ENCODE measurements around the gene ZNF195. TPM values are rescaled to one million over a fixed set of nuclear protein-coding genes. Genes with fewer than 3 reads are reported as not detected.
"Not testable (repeated sequence)": the region's sequence is repeated elsewhere in the genome, so short reads cannot be mapped to it uniquely, and the experiment has no call there.

ZNF195 gene
- total RNA-seq, 2 experiments from 2014 or later, result 41.6 to 44.4 TPM

GRCh38 chr11:3330064-3330463 lies 48.9 kb downstream of the ZNF195 start:
- H3K36me3 Mint-ChIP-seq; H3K4me1 Mint-ChIP-seq; POLR2A ChIA-PET; H3K27ac Mint-ChIP-seq; H3K4me3 Mint-ChIP-seq; DNase-seq; H3K9me3 Mint-ChIP-seq; H3K27me3 Mint-ChIP-seq; ATAC-seq (ENCODE audit: low read depth): not testable (repeated sequence)

- H3K4me1 Mint-ChIP-seq; ATAC-seq (ENCODE audit: low read depth); DNase-seq; POLR2A ChIA-PET; H3K27ac Mint-ChIP-seq; H3K9me3 Mint-ChIP-seq; H3K27me3 Mint-ChIP-seq; H3K36me3 Mint-ChIP-seq; H3K4me3 Mint-ChIP-seq: not testable (repeated sequence)
Observed at GRCh38 chr11:3328503-3328902, 50.4 kb downstream of the ZNF195 start.

DNA sequence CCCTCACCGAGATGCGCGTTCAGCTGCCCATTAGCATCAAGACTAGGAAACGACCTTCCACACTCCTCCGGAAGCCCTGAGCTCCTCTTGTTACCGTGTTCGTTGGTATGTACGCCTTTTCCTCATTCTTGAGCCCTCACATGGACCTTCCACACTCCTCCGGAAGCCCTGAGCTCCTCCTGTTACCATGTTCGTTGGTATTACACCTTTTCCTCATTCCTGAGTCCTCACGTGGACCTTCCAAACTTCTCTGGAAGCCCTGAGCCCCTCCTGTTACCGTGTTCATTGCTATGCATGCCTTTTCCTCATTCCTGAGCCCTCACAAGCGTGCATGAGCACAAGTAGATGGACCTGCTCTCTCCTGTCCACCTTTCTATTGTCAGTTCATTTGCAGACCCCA lies 52.5 kb downstream of the ZNF195 start:
- H3K4me1 Mint-ChIP-seq; H3K36me3 Mint-ChIP-seq; DNase-seq; H3K9me3 Mint-ChIP-seq; H3K27me3 Mint-ChIP-seq; H3K4me3 Mint-ChIP-seq; ATAC-seq (ENCODE audit: low read depth); H3K27ac Mint-ChIP-seq; POLR2A ChIA-PET: not testable (repeated sequence)

DNA sequence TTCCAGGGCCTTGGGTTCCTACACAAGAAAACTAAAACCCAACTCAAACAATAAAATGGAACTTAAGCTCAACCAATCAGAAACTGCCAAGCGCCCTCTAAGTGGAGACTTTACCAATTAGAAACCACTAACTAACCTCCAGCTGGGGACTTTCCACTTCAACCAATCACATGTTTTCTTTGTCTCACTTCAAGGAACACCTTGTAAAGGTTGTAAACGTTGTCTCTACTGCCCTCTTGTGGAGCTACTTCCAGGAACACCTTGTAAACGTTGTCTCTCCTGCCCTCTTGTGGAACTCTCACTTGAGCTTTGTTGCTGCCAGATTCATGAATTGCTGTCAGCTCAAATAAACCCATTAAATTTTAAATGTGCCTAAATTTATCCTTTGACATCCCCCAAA lies 54.2 kb downstream of the ZNF195 start:
- H3K9me3 Mint-ChIP-seq, H3K36me3 Mint-ChIP-seq, H3K27ac Mint-ChIP-seq, H3K27me3 Mint-ChIP-seq, POLR2A ChIA-PET, DNase-seq, H3K4me3 Mint-ChIP-seq, H3K4me1 Mint-ChIP-seq: not testable (repeated sequence)
- ATAC-seq (ENCODE audit: low read depth), result peak; percentile 60

Other genes with a start within 250 kb of the ZNF195 start
- 10 to 100 TPM; 13.0 to 13.2 TPM for gene OSBPL5, start 213.8 kb downstream of the ZNF195 start, total RNA-seq
- not detected for gene MRGPRG, start 160.3 kb downstream of the ZNF195 start, total RNA-seq
- gene MRGPRE, start 146.7 kb downstream of the ZNF195 start, total RNA-seq, result not detected